Breast epithelium (tissue), 3 donors: ENCODE results near the gene HPD.

Experiments used
- CTCF ChIP-seq, 3 donors: fragments of 450-650 bp; IDR thresholded peaks; one replicate each; pipeline ENCODE4 v1.5.1; 2016 to 2017; ENCODE audit warnings: antibody characterized with exemption in 3 of 3, mild to moderate bottlenecking in 3 of 3, moderate library complexity in 3 of 3
- POLR2A ChIP-seq: fragments of 450-650 bp; IDR thresholded peaks from one replicate; pipeline ENCODE4 v1.6.1; 2016; ENCODE audit warnings: antibody characterized with exemption, mild to moderate bottlenecking, moderate library complexity

- TF ChIP-seq CTCF (IDR thresholded peaks at IDR 0.05) (peak in 2 of 3 donors; percentile 16 to 17), POLR2A (no peak)
Measured at GRCh38 chr12:121796855-121797751, 61.6 kb downstream of the HPD start.
